AG09319 (cell line): ENCODE data around the gene OR10K2.
"Not testable (repeated sequence)": the region's sequence is repeated elsewhere in the genome, so short reads cannot be mapped to it uniquely, and the experiment has no call there.

ENCODE experiments used
- DNase-seq: peaks from one replicate; pipeline ENCODE4 v3.0.0-alpha.2; 2010; ENCODE audit warnings: low read depth; ENCODE audit errors: extremely low read depth
- CTCF ChIP-seq: IDR thresholded peaks from 2 replicates; pipeline ENCODE4 v1.5.1; 2011; ENCODE audit warnings: low read depth, mild to moderate bottlenecking, inconsistent platforms, low read length, moderate library complexity

Gene OR10K2

GRCh38 chr1:158398818-158399514, 27.1 kb downstream of the OR10K2 start, which contains the start of gene OR10T2:
TSS of gene OR10T2 (minus strand) at chr1:158399466. CDS start at chr1:158399466, 0 bp downstream.
- no peak for DNase-seq
- TF ChIP-seq CTCF: no peak

GRCh38 chr1:158396646-158397045, 29.4 kb downstream of the OR10K2 start:
- no peak for TF ChIP-seq CTCF
- no peak for DNase-seq

GRCh38 chr1:158393476-158393875, 32.6 kb downstream of the OR10K2 start:
- no peak for TF ChIP-seq CTCF
- DNase-seq: no peak

GRCh38 chr1:158391099-158391498, 34.9 kb downstream of the OR10K2 start:
- TF ChIP-seq CTCF: no peak
- DNase-seq: no peak

GRCh38 chr1:158390331-158390730, 35.7 kb downstream of the OR10K2 start:
- TF ChIP-seq CTCF: no peak
- no peak for DNase-seq

GRCh38 chr1:158374860-158375259, 51.2 kb downstream of the OR10K2 start:
- no peak for DNase-seq

GRCh38 chr1:158374101-158374500, 51.9 kb downstream of the OR10K2 start:
- not testable (repeated sequence) for DNase-seq

More at GRCh38 chr1:158374860-158375259, 51.2 kb downstream of the OR10K2 start:
- no peak for TF ChIP-seq CTCF
